Stimulated activated naive CD8-positive, alpha-beta T cell treated with anti-CD3 and anti-CD28 coated beads, Interleukin-15, Interleukin-2, amounts not matched to agents 100 ng/mL and 50 ng/mL, for 24 hours (primary cell): Measurements from ENCODE around the gene MEI1.
"Not testable (repeated sequence)": the region's sequence is repeated elsewhere in the genome, so short reads cannot be mapped to it uniquely, and the experiment has no call there.

Experiments used
- H3K27ac Mint-ChIP-seq: one replicate; pipeline ENCODE4 v1.8.0; 2021; ENCODE audit warnings: mild to moderate bottlenecking, mixed read lengths
- H3K27me3 Mint-ChIP-seq: one replicate; pipeline ENCODE4 v1.8.0; 2021; ENCODE audit warnings: mixed read lengths
- H3K36me3 Mint-ChIP-seq: one replicate; pipeline ENCODE4 v1.8.0; 2021; ENCODE audit warnings: low read depth, mixed read lengths
- H3K4me1 Mint-ChIP-seq: one replicate; pipeline ENCODE4 v1.8.0; 2021; ENCODE audit warnings: low read depth, mixed read lengths
- H3K4me3 Mint-ChIP-seq: one replicate; pipeline ENCODE4 v1.8.0; 2021; ENCODE audit warnings: mild to moderate bottlenecking, mixed read lengths
- H3K9me3 Mint-ChIP-seq: one replicate; pipeline ENCODE4 v1.8.0; 2021; ENCODE audit warnings: mixed read lengths

The MEI1 gene

DNA sequence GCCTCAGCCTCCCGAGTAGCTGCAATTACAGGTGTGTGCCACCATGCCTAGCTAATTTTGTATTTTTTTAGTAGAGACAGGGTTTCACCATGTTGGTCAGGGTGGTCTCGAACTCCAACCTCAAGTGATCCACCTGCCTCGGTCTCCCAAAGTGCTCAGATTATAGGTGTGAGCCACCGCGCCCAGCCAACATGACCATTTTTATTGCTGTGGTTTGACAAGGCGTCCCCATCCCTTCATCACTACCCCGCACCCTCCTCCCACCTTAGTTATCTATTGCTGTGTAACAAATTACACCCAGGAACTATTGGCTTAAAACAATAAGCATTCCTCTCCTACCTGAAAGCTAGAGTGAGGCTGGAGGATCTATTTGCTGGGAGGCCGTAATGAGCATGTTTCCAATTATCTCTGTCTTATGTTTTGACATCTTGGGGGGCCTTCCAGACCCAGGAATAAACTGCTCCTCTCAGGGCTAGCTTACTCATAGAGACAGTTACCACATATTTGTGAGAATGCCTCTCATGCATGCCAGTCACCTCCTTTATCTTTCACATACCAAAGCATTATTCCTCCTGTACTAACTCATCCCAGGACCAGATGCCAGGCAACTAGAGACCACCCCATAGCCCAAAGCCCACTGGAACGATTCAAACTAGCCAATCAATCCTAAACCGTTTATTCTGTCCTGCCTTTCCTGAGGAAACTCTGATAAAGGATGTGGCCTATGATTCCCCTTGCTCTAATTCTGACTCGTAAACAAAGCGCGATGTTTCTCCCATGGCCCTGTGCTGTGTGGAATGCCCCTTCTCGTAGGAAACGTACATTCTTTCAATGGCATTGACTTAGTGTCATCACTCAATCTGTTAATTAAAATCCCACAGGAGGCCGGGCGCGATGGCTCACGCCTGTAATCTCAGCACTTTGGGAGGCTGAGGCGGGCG lies 30.1 kb upstream of the MEI1 start:
- no peaks in the 10 kb centered on the region for H3K27me3 Mint-ChIP-seq
- H3K27ac Mint-ChIP-seq: peak overlapping the region; percentile 10
- H3K4me3 Mint-ChIP-seq: no peak overlapping the region
- no peaks in the 10 kb centered on the region for H3K9me3 Mint-ChIP-seq
- H3K36me3 Mint-ChIP-seq: peaks cover 39% of the 10 kb centered on the region
- H3K4me1 Mint-ChIP-seq: peaks cover 6% of the 10 kb centered on the region

GRCh38 chr22:41672096-41672495 lies 27.2 kb upstream of the MEI1 start:
- not testable (repeated sequence) for H3K4me3 Mint-ChIP-seq, H3K4me1 Mint-ChIP-seq, H3K27ac Mint-ChIP-seq, H3K27me3 Mint-ChIP-seq, H3K9me3 Mint-ChIP-seq
- H3K36me3 Mint-ChIP-seq: peaks cover 50% of the 10 kb centered on the region

DNA sequence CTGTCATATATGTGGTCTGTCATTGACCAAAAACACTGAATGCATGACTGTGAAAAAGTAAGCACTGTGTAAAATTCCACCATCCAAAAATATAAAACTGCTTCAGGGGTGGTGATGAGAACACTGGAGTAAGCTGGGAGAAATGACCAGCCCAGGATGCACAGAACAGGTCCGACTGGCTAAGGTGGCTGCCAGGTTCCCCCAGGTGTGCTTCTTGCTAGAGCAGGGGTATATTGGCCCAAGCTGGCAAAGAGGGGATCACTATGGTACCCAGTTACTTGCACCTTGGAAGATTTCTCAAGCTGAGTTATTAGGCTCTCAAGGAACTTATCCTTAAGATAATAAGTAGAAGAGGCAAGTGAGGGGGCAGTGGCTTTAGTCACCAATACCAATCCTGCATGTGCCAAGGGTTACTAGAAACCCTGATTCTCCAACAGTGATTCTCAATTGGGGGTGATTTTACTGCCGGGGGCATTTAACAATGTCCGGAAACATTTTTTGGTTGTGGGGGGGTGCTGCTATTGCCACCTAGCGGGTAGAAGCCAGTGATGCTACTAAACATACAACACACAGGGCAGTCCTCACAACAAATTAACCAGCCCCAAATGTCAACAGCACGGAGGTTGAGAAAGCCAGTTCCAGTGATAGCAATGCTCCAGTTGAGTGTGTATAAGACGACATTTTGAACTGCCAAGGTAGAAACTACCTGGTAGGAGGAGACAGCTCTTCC lies 26.4 kb upstream of the MEI1 start:
- no peak overlapping the region for H3K27ac Mint-ChIP-seq
- no peaks in the 10 kb centered on the region for H3K27me3 Mint-ChIP-seq
- H3K36me3 Mint-ChIP-seq: peaks cover 56% of the 10 kb centered on the region

DNA sequence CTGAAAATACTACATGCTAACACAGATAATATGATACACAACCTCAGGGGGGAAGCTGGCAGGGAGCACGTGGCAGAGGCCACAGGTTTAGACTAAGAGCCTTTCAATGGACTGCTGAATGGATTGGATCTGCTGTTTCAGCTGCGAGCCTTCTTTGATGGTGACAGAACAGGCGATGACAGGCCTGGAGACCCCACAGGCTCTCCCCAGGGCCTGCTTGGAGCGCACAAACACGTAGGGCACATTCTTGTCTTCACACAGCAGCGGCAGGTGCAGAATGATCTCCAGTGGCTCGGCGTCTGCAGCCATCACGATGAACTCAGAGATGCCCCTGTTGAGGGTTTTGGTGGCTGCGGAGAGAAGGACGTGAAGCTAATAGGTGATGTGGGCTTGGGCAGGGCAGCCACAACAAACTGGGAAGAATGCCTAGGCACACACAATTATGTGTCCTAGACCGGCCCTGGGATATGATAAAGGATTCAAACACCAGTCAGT lies 24.4 kb upstream of the MEI1 start:
- Mint-ChIP-seq H3K4me1 (peaks cover 8% of the 10 kb centered on the region), H3K9me3 (no peaks in the 10 kb centered on the region), H3K27me3 (no peaks in the 10 kb centered on the region), H3K4me3 (no peak overlapping the region), H3K36me3 (peaks cover 63% of the 10 kb centered on the region), H3K27ac (peak overlapping the region; percentile 45)

More for the DNA sequence above, 26.4 kb upstream of the MEI1 start:
- no peak overlapping the region for H3K4me3 Mint-ChIP-seq
- H3K9me3 Mint-ChIP-seq: no peaks in the 10 kb centered on the region
- peaks cover 4% of the 10 kb centered on the region for H3K4me1 Mint-ChIP-seq

DNA sequence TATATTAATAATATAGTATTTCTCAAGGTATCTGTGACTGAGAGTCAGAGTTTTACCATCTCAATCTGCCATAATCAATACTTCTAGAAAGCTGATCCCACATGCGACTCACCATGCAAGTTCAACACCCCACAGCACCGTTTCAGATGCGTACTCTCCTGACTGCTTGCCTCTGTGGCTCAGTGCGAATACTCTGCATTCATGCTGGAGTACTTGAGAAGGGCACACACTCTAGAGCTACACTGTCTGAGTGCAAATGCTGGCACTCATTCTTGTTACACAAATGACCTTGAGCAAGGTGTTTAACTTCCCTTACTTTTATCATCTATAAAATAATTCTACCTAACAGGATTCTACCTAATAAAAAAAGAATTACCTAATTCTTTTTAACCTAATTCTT lies 23.2 kb upstream of the MEI1 start:
- Mint-ChIP-seq H3K9me3 (no peaks in the 10 kb centered on the region), H3K27me3 (no peaks in the 10 kb centered on the region), H3K27ac (no peak overlapping the region), H3K4me1 (peaks cover 12% of the 10 kb centered on the region), H3K36me3 (peaks cover 70% of the 10 kb centered on the region), H3K4me3 (no peak overlapping the region)

- peak overlapping the region; percentile 99 for H3K4me3 Mint-ChIP-seq
- H3K9me3 Mint-ChIP-seq: no peaks in the 10 kb centered on the region
- no peaks in the 10 kb centered on the region for H3K27me3 Mint-ChIP-seq
- H3K27ac Mint-ChIP-seq: peak overlapping the region; percentile 96
- H3K4me1 Mint-ChIP-seq: peaks cover 29% of the 10 kb centered on the region
- H3K36me3 Mint-ChIP-seq: peaks cover 47% of the 10 kb centered on the region
Measured at GRCh38 chr22:41681616-41682015, 17.7 kb upstream of the MEI1 start.

DNA sequence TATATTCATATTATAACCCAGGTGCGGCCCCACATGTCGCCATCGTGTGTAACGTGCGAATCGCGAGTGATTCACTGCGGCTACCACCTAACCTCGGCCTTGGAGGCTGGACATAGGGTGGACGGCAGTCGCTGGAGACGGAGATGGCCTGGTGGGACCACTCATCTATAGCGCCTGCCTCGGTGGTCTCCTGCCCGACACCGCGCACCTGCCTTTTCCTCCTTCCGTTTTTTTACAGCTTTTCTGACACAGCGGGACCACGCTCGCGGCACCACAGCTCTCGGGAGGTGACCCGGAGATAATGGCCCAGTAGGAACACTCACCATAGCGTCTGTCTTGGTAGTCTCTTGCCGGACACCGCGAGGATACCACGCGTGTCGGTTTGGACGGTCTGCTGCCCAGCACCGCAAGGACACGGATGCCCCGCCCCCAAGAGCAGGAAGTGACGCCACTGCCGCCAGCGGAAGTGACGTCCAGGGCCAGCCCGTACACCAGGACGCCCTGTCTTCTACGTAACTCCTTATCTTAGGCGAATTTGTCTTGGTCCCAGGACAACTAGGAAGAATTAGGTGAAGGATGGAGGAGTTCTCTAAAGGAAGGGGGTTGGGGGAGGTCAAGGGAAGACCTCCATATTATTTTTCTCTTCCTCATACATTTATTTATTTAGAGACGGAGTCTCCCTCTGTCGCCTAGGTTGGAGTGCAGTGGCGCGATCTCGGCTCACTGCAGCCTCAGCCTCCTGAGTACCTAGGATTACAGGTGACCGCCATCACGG lies 17.1 kb upstream of the MEI1 start:
- Mint-ChIP-seq H3K27me3 (no peaks in the 10 kb centered on the region), H3K4me1 (peaks cover 30% of the 10 kb centered on the region)

GRCh38 chr22:41683052-41683451 lies 16.3 kb upstream of the MEI1 start:
- H3K27me3 Mint-ChIP-seq: no peaks in the 10 kb centered on the region
- peak overlapping the region; percentile 99 for H3K4me3 Mint-ChIP-seq
- no peaks in the 10 kb centered on the region for H3K9me3 Mint-ChIP-seq
- H3K36me3 Mint-ChIP-seq: peaks cover 46% of the 10 kb centered on the region
- peaks cover 38% of the 10 kb centered on the region for H3K4me1 Mint-ChIP-seq
- peak overlapping the region; percentile 96 for H3K27ac Mint-ChIP-seq

More for the DNA sequence above, 17.1 kb upstream of the MEI1 start:
- no peaks in the 10 kb centered on the region for H3K9me3 Mint-ChIP-seq
- peaks cover 44% of the 10 kb centered on the region for H3K36me3 Mint-ChIP-seq
- H3K27ac Mint-ChIP-seq: peak overlapping the region; percentile 96
- peak overlapping the region; percentile 99 for H3K4me3 Mint-ChIP-seq

GRCh38 chr22:41683616-41684015 lies 15.7 kb upstream of the MEI1 start:
- Mint-ChIP-seq H3K4me1 (peaks cover 35% of the 10 kb centered on the region), H3K36me3 (peaks cover 46% of the 10 kb centered on the region), H3K4me3 (peak overlapping the region; percentile 99), H3K27ac (peak overlapping the region; percentile 96), H3K9me3 (no peaks in the 10 kb centered on the region), H3K27me3 (no peaks in the 10 kb centered on the region)

DNA sequence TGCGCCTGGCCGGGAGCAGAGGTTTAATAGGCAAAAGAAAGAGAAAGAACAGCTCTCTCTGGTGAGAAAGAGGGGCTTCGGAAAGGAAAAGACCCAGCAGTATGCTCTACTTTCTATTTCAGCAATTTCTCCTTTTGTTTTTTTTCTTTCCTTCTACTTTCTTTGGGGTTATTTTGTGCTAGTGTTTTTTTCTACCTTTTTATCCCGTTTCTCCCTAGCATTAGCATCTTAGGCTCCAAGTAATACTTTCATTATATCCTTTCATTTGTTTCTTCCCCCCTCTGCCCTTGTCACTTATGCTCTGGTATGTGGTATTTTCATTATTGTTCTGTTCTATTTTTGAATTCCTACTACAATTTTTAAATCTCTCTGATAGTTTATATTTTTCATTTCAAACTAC lies 15.1 kb upstream of the MEI1 start:
- H3K9me3 Mint-ChIP-seq: no peaks in the 10 kb centered on the region
- H3K27ac Mint-ChIP-seq: peak overlapping the region; percentile 96
- no peaks in the 10 kb centered on the region for H3K27me3 Mint-ChIP-seq
- H3K36me3 Mint-ChIP-seq: peaks cover 46% of the 10 kb centered on the region
- H3K4me1 Mint-ChIP-seq: peaks cover 38% of the 10 kb centered on the region
- H3K4me3 Mint-ChIP-seq: no peak overlapping the region

- H3K4me1 Mint-ChIP-seq: peaks cover 43% of the 10 kb centered on the region
- peaks cover 28% of the 10 kb centered on the region for H3K36me3 Mint-ChIP-seq
- not testable (repeated sequence) for H3K9me3 Mint-ChIP-seq, H3K27me3 Mint-ChIP-seq
- H3K27ac Mint-ChIP-seq: peak overlapping the region; percentile 97
- H3K4me3 Mint-ChIP-seq: peak overlapping the region; percentile 97
Measured at GRCh38 chr22:41686890-41687289, 12.4 kb upstream of the MEI1 start.

GRCh38 chr22:41687901-41688364 lies 11.4 kb upstream of the MEI1 start:
- Mint-ChIP-seq H3K4me3 (peak overlapping the region; percentile 97), H3K27me3 (no peaks in the 10 kb centered on the region), H3K36me3 (peaks cover 22% of the 10 kb centered on the region), H3K9me3 (no peaks in the 10 kb centered on the region), H3K4me1 (peaks cover 39% of the 10 kb centered on the region), H3K27ac (peak overlapping the region; percentile 97)

GRCh38 chr22:41688365-41689211 lies 10.7 kb upstream of the MEI1 start, which contains the start of gene SNU13:
SNU13 (minus strand) TSS chr22:41688867; CDS start chr22:41688796, 71 bp downstream.
- peaks cover 39% of the 10 kb centered on the region for H3K4me1 Mint-ChIP-seq
- H3K27ac Mint-ChIP-seq: peak within 1 kb of the TSS; percentile 97
- H3K36me3 Mint-ChIP-seq: peaks cover 22% of the 10 kb centered on the region
- peak within 1 kb of the TSS; percentile 97 for H3K4me3 Mint-ChIP-seq
- H3K27me3 Mint-ChIP-seq: no peaks in the 10 kb centered on the region
- H3K9me3 Mint-ChIP-seq: no peaks in the 10 kb centered on the region

DNA sequence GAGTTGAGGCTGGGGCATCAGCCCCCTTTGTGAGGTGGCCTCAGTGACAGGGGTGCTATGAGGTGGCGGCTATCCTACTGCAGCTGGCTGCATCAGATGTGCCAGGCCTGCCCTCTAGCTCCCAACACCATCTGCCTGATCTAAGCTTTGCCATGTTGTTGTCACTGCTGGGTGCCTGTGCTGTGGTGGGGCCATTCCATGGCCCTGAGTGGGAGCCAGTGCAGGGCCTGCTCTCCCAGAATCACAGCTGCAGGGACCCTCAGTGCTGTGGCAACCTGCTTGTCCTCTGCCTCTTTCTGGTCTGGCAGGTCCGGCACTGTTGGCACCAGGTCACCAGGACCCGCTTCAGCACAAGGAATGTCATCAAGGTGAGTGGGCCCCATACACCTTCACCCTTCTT lies 8.8 kb upstream of the MEI1 start:
- peak overlapping the region; percentile 67 for H3K4me3 Mint-ChIP-seq
- peak overlapping the region; percentile 49 for H3K27ac Mint-ChIP-seq
- H3K27me3 Mint-ChIP-seq: no peaks in the 10 kb centered on the region
- H3K9me3 Mint-ChIP-seq: no peaks in the 10 kb centered on the region
- peaks cover 18% of the 10 kb centered on the region for H3K36me3 Mint-ChIP-seq
- peaks cover 34% of the 10 kb centered on the region for H3K4me1 Mint-ChIP-seq
